ENCODE measurements around the gene LILRA1. TPM values are rescaled to one million over a fixed set of nuclear protein-coding genes. Genes with fewer than 3 reads are reported as not detected.
"Not testable (repeated sequence)": the region's sequence is repeated elsewhere in the genome, so short reads cannot be mapped to it uniquely, and the experiment has no call there.

The LILRA1 gene
- polyA plus RNA-seq (ENCODE audit: insufficient read length in 4 of 4): under 1 TPM; 0.32 to 0.77 (median 0.53) TPM

GRCh38 chr19:54593445-54593844 lies at the start of gene LILRA1:
TSS of gene LILRA1 (plus strand) at chr19:54593632. CDS start at chr19:54594245, 613 bp downstream.
- not testable (repeated sequence) for DNase-seq (ENCODE audit: low read depth in 4 of 4, low spot score in 2 of 4)

GRCh38 chr19:54548806-54549205 lies 44.6 kb upstream of the LILRA1 start:
- DNase-seq (ENCODE audit: low read depth in 4 of 4, low spot score in 2 of 4): no peak

- no peak for DNase-seq (ENCODE audit: low read depth in 4 of 4, low spot score in 2 of 4)
These were observed 44.2 kb upstream of the LILRA1 start for GRCh38 chr19:54549224-54549623.

GRCh38 chr19:54551293-54551692 lies 42.1 kb upstream of the LILRA1 start:
- no peak for DNase-seq (ENCODE audit: low read depth in 4 of 4, low spot score in 2 of 4)

GRCh38 chr19:54551950-54552912 lies 41.2 kb upstream of the LILRA1 start:
- no peak for DNase-seq (ENCODE audit: low read depth in 4 of 4, low spot score in 2 of 4)

- no peak for DNase-seq (ENCODE audit: low read depth in 4 of 4, low spot score in 2 of 4)
These were observed 40.5 kb upstream of the LILRA1 start for GRCh38 chr19:54552913-54553310.

GRCh38 chr19:54554006-54554405 lies 39.4 kb upstream of the LILRA1 start:
- no peak for DNase-seq (ENCODE audit: low read depth in 4 of 4, low spot score in 2 of 4)

GRCh38 chr19:54554896-54555295 lies 38.5 kb upstream of the LILRA1 start:
- DNase-seq (ENCODE audit: low read depth in 4 of 4, low spot score in 2 of 4): no peak

GRCh38 chr19:54556194-54556593 lies 37.2 kb upstream of the LILRA1 start:
- DNase-seq (ENCODE audit: low read depth in 4 of 4, low spot score in 2 of 4): no peak

GRCh38 chr19:54558339-54558738 lies 35.1 kb upstream of the LILRA1 start:
- no peak for DNase-seq (ENCODE audit: low read depth in 4 of 4, low spot score in 2 of 4)

- no peak for DNase-seq (ENCODE audit: low read depth in 4 of 4, low spot score in 2 of 4)
These were observed 32.5 kb upstream of the LILRA1 start for GRCh38 chr19:54560881-54561385.

- no peak for DNase-seq (ENCODE audit: low read depth in 4 of 4, low spot score in 2 of 4)
These were observed 31.6 kb upstream of the LILRA1 start for GRCh38 chr19:54561840-54562239.

- DNase-seq (ENCODE audit: low read depth in 4 of 4, low spot score in 2 of 4): not testable (repeated sequence)
These were observed 30.2 kb upstream of the LILRA1 start for GRCh38 chr19:54563206-54563605.

GRCh38 chr19:54570316-54570715 lies 23.1 kb upstream of the LILRA1 start:
- DNase-seq (ENCODE audit: low read depth in 4 of 4, low spot score in 2 of 4): no peak

GRCh38 chr19:54571715-54572615 lies 21.5 kb upstream of the LILRA1 start:
- not testable (repeated sequence) for DNase-seq (ENCODE audit: low read depth in 4 of 4, low spot score in 2 of 4)

GRCh38 chr19:54572696-54573311 lies 20.6 kb upstream of the LILRA1 start:
- DNase-seq (ENCODE audit: low read depth in 4 of 4, low spot score in 2 of 4): no peak

- DNase-seq (ENCODE audit: low read depth in 4 of 4, low spot score in 2 of 4): no peak
These were observed 20.0 kb upstream of the LILRA1 start, which contains the start of gene LILRA2 for GRCh38 chr19:54573330-54573872. TSS of gene LILRA2 (plus strand) at chr19:54573790. CDS start at chr19:54573879, 89 bp downstream.

GRCh38 chr19:54574051-54574450 lies 19.4 kb upstream of the LILRA1 start:
- DNase-seq (ENCODE audit: low read depth in 4 of 4, low spot score in 2 of 4): no peak

- DNase-seq (ENCODE audit: low read depth in 4 of 4, low spot score in 2 of 4): no peak
These were observed 18.8 kb upstream of the LILRA1 start for GRCh38 chr19:54574527-54575056.

GRCh38 chr19:54575205-54575604 lies 18.2 kb upstream of the LILRA1 start:
- not testable (repeated sequence) for DNase-seq (ENCODE audit: low read depth in 4 of 4, low spot score in 2 of 4)
